Activated CD8-positive, alpha-beta memory T cell treated with anti-CD3 and anti-CD28 coated beads for 1 hour (primary cell): ENCODE data around the gene TFR2.
A peak's percentile ranks its signal among the peaks of the same experiment; 100 is the strongest.

Experiments used
- DNase-seq, 2 donors: peaks; one replicate each; pipeline ENCODE4 v3.0.0-alpha.2; 2020; ENCODE audit warnings: low read depth in 1 of 2; ENCODE audit errors: extremely low read depth in 1 of 2

The TFR2 gene

GRCh38 chr7:100654908-100655831, 13.8 kb upstream of the TFR2 start:
- no peak for DNase-seq

- DNase-seq, result no peak
Measured at GRCh38 chr7:100649826-100650565, 8.6 kb upstream of the TFR2 start.

- no peak for DNase-seq
Measured at GRCh38 chr7:100642534-100642907, 1.2 kb upstream of the TFR2 start.

GRCh38 chr7:100641860-100642533, 645 bp upstream of the TFR2 start:
- DNase-seq, result no peak

GRCh38 chr7:100640517-100641440, 573 bp downstream of the TFR2 start:
- DNase-seq, result no peak

GRCh38 chr7:100639995-100640516, 1.3 kb downstream of the TFR2 start:
- no peak for DNase-seq

- no peak for DNase-seq
Measured at GRCh38 chr7:100632951-100633717, 8.2 kb downstream of the TFR2 start.

- no peak for DNase-seq
Measured at GRCh38 chr7:100630066-100630465, 11.3 kb downstream of the TFR2 start.

- no peak for DNase-seq
Measured at GRCh38 chr7:100629117-100629716, 12.1 kb downstream of the TFR2 start.

- no peak for DNase-seq
Measured at GRCh38 chr7:100627238-100627549, 14.2 kb downstream of the TFR2 start.

- peak; percentile 63 to 83 for DNase-seq
Measured at GRCh38 chr7:100626530-100627237, 14.7 kb downstream of the TFR2 start.

- DNase-seq, result no peak
Measured at GRCh38 chr7:100626055-100626454, 15.3 kb downstream of the TFR2 start.

GRCh38 chr7:100623951-100624824, 17.2 kb downstream of the TFR2 start:
- DNase-seq, result no peak

- no peak for DNase-seq
Measured at GRCh38 chr7:100621554-100621953, 19.8 kb downstream of the TFR2 start.

GRCh38 chr7:100620804-100621203, 20.5 kb downstream of the TFR2 start:
- DNase-seq, result no peak

- DNase-seq, result no peak
Measured at GRCh38 chr7:100620239-100620638, 21.1 kb downstream of the TFR2 start.

- no peak for DNase-seq
Measured at GRCh38 chr7:100614308-100614861, 27.0 kb downstream of the TFR2 start.
